ENCODE measurements around the gene PERM1. TPM values are rescaled to one million over a fixed set of nuclear protein-coding genes. Genes with fewer than 3 reads are reported as not detected.

The PERM1 gene
- total RNA-seq, 1 experiment from 2014 or later = 0.39 TPM

- Histone ChIP-seq H3K27me3 (ENCODE audit: insufficient read depth, low read length) (no peaks in the 10 kb centered on the region), H2AFZ (ENCODE audit: low read depth, low read length, poor library complexity, severe bottlenecking) (no peak overlapping the region), H3K4me1 (ENCODE audit: control insufficient read depth in 1 of 2, insufficient read depth in 2 of 2, low read length in 2 of 2) (peaks cover 22 to 71% of the 10 kb centered on the region in 2 experiments), H3K9me3 (ENCODE audit: control insufficient read depth in 1 of 2, insufficient read depth in 1 of 2, low read depth in 1 of 2, low read length in 2 of 2) (no peaks in the 10 kb centered on the region), H3K9me2 (ENCODE audit: insufficient read depth) (no peaks in the 10 kb centered on the region), H3K4me3 (replicated peaks in 1 of 2; ENCODE audit: low read depth in 1 of 2, low read length in 2 of 2) (peak overlapping the region; percentile 64 to 83), H3K27ac (ENCODE audit: low read depth, low read length) (peak overlapping the region; percentile 99), H3K9ac (ENCODE audit: low read length) (peak overlapping the region; percentile 100), H4K20me1 (ENCODE audit: insufficient read depth) (peaks cover 8% of the 10 kb centered on the region; the same call in 1 of the 2 replicates), H3K36me3 (ENCODE audit: control insufficient read depth in 1 of 2, insufficient read depth in 2 of 2, low read length in 2 of 2) (no peaks in the 10 kb centered on the region), H3K79me2 (ENCODE audit: insufficient read depth, low read length) (peaks cover 29% of the 10 kb centered on the region), H3K4me2 (ENCODE audit: low read length) (peak overlapping the region; percentile 98)
- peak; percentile 55 for ATAC-seq
- ChIA-PET CTCF (interaction anchor here (1.0 to 4.0 kb wide), 3 partner anchors 13 to 64 kb away, joined by 5 to 26 read pairs (median 17); partner anchors contain the start of genes AGRN and ISG15), RAD21 (ENCODE audit: low non-redundant PET in 1 of 2, low total read pairs in 2 of 2, uncharacterized antibody in 2 of 2, unreplicated experiment in 2 of 2) (no interaction called here), POLR2A (interaction anchor here (1.0 to 1.5 kb wide), 4 partner anchors 13 to 34 kb away, joined by 3 to 5 read pairs (median 3); partner anchors contain the start of genes ISG15 and PLEKHN1)
- peak; percentile 87 for DNase-seq (ENCODE audit: low read depth, low spot score)
- intact Hi-C loops (cut with micrococcal nuclease) = loop anchor here (2.0 to 5.0 kb wide), 2 partner anchors 16 to 67 kb away; no protein-coding TSS in a partner anchor
- BruUV-seq (replicated peaks) = no TSS peak
- TF ChIP-seq MAX (IDR thresholded peaks at IDR 0.05) (no peak), SP1 (IDR thresholded peaks at IDR 0.05; ENCODE audit: low read depth) (no peak), TCF7L2 (IDR thresholded peaks at IDR 0.05; ENCODE audit: borderline replicate concordance, extremely low read depth, insufficient read depth, insufficient read length) (peak; percentile 42), YY1 (IDR thresholded peaks at IDR 0.05; ENCODE audit: extremely low read depth, insufficient replicate concordance, low read depth, low read length) (no peak), ZFX (IDR thresholded peaks at IDR 0.05) (peak; percentile 75), EZH2phosphoT487 (IDR thresholded peaks at IDR 0.05; ENCODE audit: borderline replicate concordance) (no peak), EGR1 (IDR thresholded peaks at IDR 0.05; ENCODE audit: low read depth) (no peak), SIN3A (IDR thresholded peaks at IDR 0.05; ENCODE audit: low read depth) (no peak), ZNF274 (IDR thresholded peaks at IDR 0.05; ENCODE audit: low read depth, low read length) (no peak), ZBTB33 (IDR thresholded peaks at IDR 0.05; ENCODE audit: extremely low read depth, insufficient replicate concordance, low read length) (peak; percentile 25), POLR2AphosphoS5 (IDR thresholded peaks at IDR 0.05; ENCODE audit: low read depth, low read length) (peak; percentile 70)
These were observed 18.6 kb upstream of the PERM1 start for GRCh38 chr1:1000357-1001056.

All from HCT116 (cell line).